CD4-positive, alpha-beta T cell (primary cell): ENCODE measurements around the gene TNS1. TPM values are rescaled to one million over a fixed set of nuclear protein-coding genes. Genes with fewer than 3 reads are reported as not detected.
A peak's percentile ranks its signal among the peaks of the same experiment; 100 is the strongest.

Experiments used
- ATAC-seq: fragments of 200-7000 bp; cut with Tn5 transposase; one replicate; pipeline ENCODE4 v1.10.0; 2022; ENCODE audit warnings: mild to moderate bottlenecking; ENCODE audit not compliant: poor library complexity
- CTCF ChIA-PET: fragments of 350-600 bp; sonication (Branson Sonifier 250); formaldehyde crosslinking; loops from one replicate; lab custom pipeline; 2021; ENCODE audit warnings: antibody characterized with exemption, inconsistent platforms; lab: Charles Lee
- POLR2A ChIA-PET: fragments of 350-600 bp; sonication (Branson Sonifier 250); formaldehyde crosslinking; loops from one replicate; lab custom pipeline; 2021; ENCODE audit warnings: antibody characterized with exemption, inconsistent platforms; lab: Charles Lee
- DNase-seq, 14 experiments: peaks; one replicate each; pipeline ENCODE4 v3.0.0-alpha.2; 2013 to 2020; ENCODE audit warnings: mixed read lengths in 2 of 14
- H3K27ac ChIP-seq, 2 donors: one replicate each; pipeline versions ENCODE4 v1.5.1 to v1.7.0; 2013; ENCODE audit warnings: low read length in 2 of 2, low read depth in 1 of 2, mild to moderate bottlenecking in 1 of 2
- H3K27me3 ChIP-seq, 2 experiments: 1 replicate in 1 of 2; 2 replicates in 1 of 2; pipeline versions ENCODE4 v1.6.1 to v1.7.0; 2013; ENCODE audit warnings: low read length in 2 of 2, control low read depth in 1 of 2, mild to moderate bottlenecking in 1 of 2, moderate library complexity in 1 of 2; ENCODE audit not compliant: insufficient read depth in 2 of 2, control insufficient read depth in 1 of 2
- H3K36me3 ChIP-seq: one replicate; pipeline ENCODE4 v1.6.1; 2013; ENCODE audit warnings: low read length, control low read depth; ENCODE audit not compliant: insufficient read depth
- H3K4me1 ChIP-seq: one replicate; pipeline ENCODE4 v1.6.1; 2013; ENCODE audit warnings: low read length, control low read depth; ENCODE audit not compliant: insufficient read depth
- H3K4me3 ChIP-seq: one replicate; pipeline ENCODE4 v1.5.1; 2013; ENCODE audit warnings: mild to moderate bottlenecking, low read length, moderate library complexity
- H3K9me3 ChIP-seq, 2 experiments: 1 replicate in 1 of 2; 2 replicates in 1 of 2; pipeline versions ENCODE4 v1.6.1 to v1.7.0; 2013; ENCODE audit warnings: low read length in 2 of 2, mild to moderate bottlenecking in 2 of 2, control low read depth in 1 of 2, moderate library complexity in 1 of 2; ENCODE audit not compliant: control insufficient read depth in 1 of 2, insufficient read depth in 1 of 2
- H3K27ac Mint-ChIP-seq: one replicate; pipeline ENCODE4 v1.8.0; 2020; ENCODE audit warnings: mixed read lengths
- H3K27me3 Mint-ChIP-seq: one replicate; pipeline ENCODE4 v1.8.0; 2021; ENCODE audit warnings: mixed read lengths
- H3K36me3 Mint-ChIP-seq: one replicate; pipeline ENCODE4 v1.8.0; 2021; ENCODE audit warnings: low read depth, mixed read lengths
- H3K4me1 Mint-ChIP-seq: one replicate; pipeline ENCODE4 v1.8.0; 2021; ENCODE audit warnings: low read depth, mixed read lengths
- H3K4me3 Mint-ChIP-seq: one replicate; pipeline ENCODE4 v1.8.0; 2020; ENCODE audit warnings: mild to moderate bottlenecking, mixed read lengths
- H3K9me3 Mint-ChIP-seq: one replicate; pipeline ENCODE4 v1.8.0; 2020; ENCODE audit warnings: mixed read lengths
- CTCF ChIP-seq: fragments of 200-600 bp; IDR thresholded peaks from one replicate; pipeline ENCODE4 v1.8.0; 2022; ENCODE audit warnings: antibody characterized with exemption, mild to moderate bottlenecking
- intact Hi-C, 2 experiments: fragments of 100-400 bp; cut with DNase I in 1 of 2; cut with micrococcal nuclease in 1 of 2; formaldehyde crosslinking; loops; one replicate each; pipeline versions ENCODE4 v1.15.1 to v1.9.0; 2023 to 2025; cut with DNase I, micrococcal nuclease
- total RNA-seq, 174 experiments: library from RNA in 2 of 174; stranded (reverse) in 2 of 174; gene quantifications; one replicate each; pipeline ENCODE4 v1.2.3 and lab custom pipeline; 2021 to 2026

TNS1 gene
- total RNA-seq, 2 experiments from 2014 or later = 0.25 to 0.34 TPM

GRCh38 chr2:217887841-217888701 lies 114.7 kb downstream of the TNS1 start:
- ChIA-PET POLR2A (no interaction called here), CTCF (interaction anchor here (1.7 kb wide), 1 partner anchor 13 kb away, joined by 5 read pairs; no protein-coding TSS in a partner anchor)
- Mint-ChIP-seq H3K4me3 (no peak overlapping the region), H3K4me1 (no peaks in the 10 kb centered on the region), H3K9me3 (no peaks in the 10 kb centered on the region), H3K27me3 (peaks cover 4% of the 10 kb centered on the region), H3K36me3 (no peaks in the 10 kb centered on the region), H3K27ac (no peak overlapping the region)
- Histone ChIP-seq H3K4me3 (no peak overlapping the region), H3K4me1 (peaks cover 3% of the 10 kb centered on the region), H3K27ac (no peak overlapping the region), H3K9me3 (no peaks in the 10 kb centered on the region), H3K36me3 (no peaks in the 10 kb centered on the region), H3K27me3 (peaks cover 0 to 4% of the 10 kb centered on the region in 2 experiments)
- peak in 1 of 14 experiments; percentile 20 for DNase-seq
- TF ChIP-seq CTCF = no peak
- no peak for ATAC-seq
- intact Hi-C loops = loop anchor here in 1 of 2 experiments (10.0 kb wide), 1 partner anchor 147 kb away; no protein-coding TSS in a partner anchor

- H3K4me3 ChIP-seq = no peak overlapping the region
- Mint-ChIP-seq H3K9me3 (no peaks in the 10 kb centered on the region), H3K4me1 (no peaks in the 10 kb centered on the region), H3K36me3 (no peaks in the 10 kb centered on the region), H3K4me3 (no peak overlapping the region), H3K27me3 (peaks cover 4% of the 10 kb centered on the region), H3K27ac (no peak overlapping the region)
- no peak overlapping the region for H3K27ac ChIP-seq
- TF ChIP-seq CTCF = peak; percentile 71
- H3K27me3 ChIP-seq = peaks cover 0 to 4% of the 10 kb centered on the region in 2 experiments
- POLR2A ChIA-PET = no interaction called here
- no peaks in the 10 kb centered on the region for H3K36me3 ChIP-seq
- peak; percentile 26 to 75 (median 48) for DNase-seq
- intact Hi-C loops = loop anchor here (1.0 to 10.0 kb wide), 3 partner anchors 98 to 148 kb away; no protein-coding TSS in a partner anchor
- no peaks in the 10 kb centered on the region for H3K9me3 ChIP-seq
- CTCF ChIA-PET = interaction anchor here (0.6 to 2.4 kb wide), 8 partner anchors 12 to 115 kb away, joined by 3 to 11 read pairs (median 3); no protein-coding TSS in a partner anchor
- peak; percentile 37 for ATAC-seq
- peaks cover 3% of the 10 kb centered on the region for H3K4me1 ChIP-seq
Measured at GRCh38 chr2:217886720-217887309, 116.0 kb downstream of the TNS1 start.

- Histone ChIP-seq H3K4me1 (peaks cover 3% of the 10 kb centered on the region), H3K36me3 (no peaks in the 10 kb centered on the region), H3K4me3 (no peak overlapping the region), H3K27me3 (peaks cover 0 to 4% of the 10 kb centered on the region in 2 experiments), H3K27ac (no peak overlapping the region), H3K9me3 (no peaks in the 10 kb centered on the region)
- Mint-ChIP-seq H3K4me1 (no peaks in the 10 kb centered on the region), H3K27me3 (peaks cover 4% of the 10 kb centered on the region), H3K9me3 (no peaks in the 10 kb centered on the region), H3K36me3 (no peaks in the 10 kb centered on the region), H3K27ac (no peak overlapping the region), H3K4me3 (no peak overlapping the region)
- ChIA-PET CTCF (interaction anchor here (0.7 to 2.4 kb wide), 6 partner anchors 11 to 109 kb away, joined by 3 to 11 read pairs (median 4); no protein-coding TSS in a partner anchor), POLR2A (no interaction called here)
- no peak for TF ChIP-seq CTCF
- ATAC-seq (no peak), DNase-seq (no peak)
- intact Hi-C loops = loop anchor here (1.0 to 10.0 kb wide), 3 partner anchors 97 to 149 kb away; no protein-coding TSS in a partner anchor
Measured at GRCh38 chr2:217886091-217886490, 116.7 kb downstream of the TNS1 start.
